CD8-positive, alpha-beta memory T cell (primary cell): Measurements from ENCODE around the gene OR2F2. TPM values are rescaled to one million over a fixed set of nuclear protein-coding genes. Genes with fewer than 3 reads are reported as not detected.

Experiments used
- CTCF ChIA-PET: fragments of 350-600 bp; sonication (Branson Sonifier 250); formaldehyde crosslinking; loops from one replicate; lab custom pipeline; 2021; ENCODE audit warnings: antibody characterized with exemption; lab: Charles Lee
- POLR2A ChIA-PET: fragments of 350-600 bp; sonication (Branson Sonifier 250); formaldehyde crosslinking; loops from one replicate; lab custom pipeline; 2021; ENCODE audit warnings: antibody characterized with exemption; lab: Charles Lee
- DNase-seq, 5 donors: peaks; one replicate each; pipeline versions ENCODE4 v3.0.0 to v3.0.0-alpha.2; 2020 to 2022; ENCODE audit warnings: mixed read lengths in 1 of 5
- H3K27ac ChIP-seq: one replicate; pipeline ENCODE4 v1.7.0; 2013; ENCODE audit warnings: low read depth, mild to moderate bottlenecking, low read length, moderate library complexity
- H3K27me3 ChIP-seq: 2 replicates; pipeline ENCODE4 v1.7.0; 2013; ENCODE audit warnings: low read length, mild to moderate bottlenecking; ENCODE audit not compliant: insufficient read depth, poor library complexity, severe bottlenecking
- H3K36me3 ChIP-seq: 2 replicates; pipeline ENCODE4 v1.7.0; 2013; ENCODE audit warnings: mild to moderate bottlenecking, low read length, moderate library complexity; ENCODE audit not compliant: insufficient read depth
- H3K4me1 ChIP-seq: 2 replicates; pipeline ENCODE4 v1.7.0; 2013; ENCODE audit warnings: mild to moderate bottlenecking, low read length, moderate library complexity; ENCODE audit not compliant: insufficient read depth
- H3K4me3 ChIP-seq: 2 replicates; pipeline ENCODE4 v1.7.0; 2013; ENCODE audit warnings: mild to moderate bottlenecking, low read length
- H3K9me3 ChIP-seq: 2 replicates; pipeline ENCODE4 v1.7.0; 2013; ENCODE audit warnings: mild to moderate bottlenecking, low read length
- H3K27ac Mint-ChIP-seq, 8 donors: one replicate each; pipeline ENCODE4 v1.8.0; 2020 to 2021; ENCODE audit warnings: mixed read lengths in 8 of 8, mild to moderate bottlenecking in 6 of 8, inconsistent platforms in 3 of 8, moderate library complexity in 3 of 8
- H3K27me3 Mint-ChIP-seq, 2 donors: one replicate each; pipeline ENCODE4 v1.8.0; 2020 to 2021; ENCODE audit warnings: mixed read lengths in 2 of 2, mild to moderate bottlenecking in 1 of 2, moderate library complexity in 1 of 2
- H3K36me3 Mint-ChIP-seq, 3 donors: one replicate each; pipeline ENCODE4 v1.8.0; 2020 to 2021; ENCODE audit warnings: mixed read lengths in 3 of 3, inconsistent platforms in 1 of 3, mild to moderate bottlenecking in 1 of 3
- H3K4me1 Mint-ChIP-seq, 3 donors: one replicate each; pipeline ENCODE4 v1.8.0; 2020 to 2021; ENCODE audit warnings: mixed read lengths in 3 of 3, inconsistent platforms in 1 of 3, mild to moderate bottlenecking in 1 of 3
- H3K4me3 Mint-ChIP-seq, 7 donors: one replicate each; pipeline ENCODE4 v1.8.0; 2020 to 2021; ENCODE audit warnings: mixed read lengths in 7 of 7, mild to moderate bottlenecking in 6 of 7, moderate library complexity in 4 of 7, inconsistent platforms in 2 of 7
- H3K9me3 Mint-ChIP-seq, 5 donors: one replicate each; pipeline ENCODE4 v1.8.0; 2020 to 2022; ENCODE audit warnings: mixed read lengths in 5 of 5, mild to moderate bottlenecking in 3 of 5, moderate library complexity in 2 of 5, inconsistent platforms in 1 of 5
- polyA plus RNA-seq: library from polyadenylated mRNA; unstranded; fragments of 300-500 nt; fragmentation: Illumina TruSeq; gene quantifications from one replicate; pipeline ENCODE4 v1.2.3, GENCODE V29; 2021
- total RNA-seq, 2 experiments: library from RNA; stranded (reverse); gene quantifications; one replicate each; pipeline ENCODE4 v1.2.3, GENCODE V29; 2021

The OR2F2 gene
- total and polyA plus RNA-seq, 3 experiments from 2014 or later, result not detected

DNA sequence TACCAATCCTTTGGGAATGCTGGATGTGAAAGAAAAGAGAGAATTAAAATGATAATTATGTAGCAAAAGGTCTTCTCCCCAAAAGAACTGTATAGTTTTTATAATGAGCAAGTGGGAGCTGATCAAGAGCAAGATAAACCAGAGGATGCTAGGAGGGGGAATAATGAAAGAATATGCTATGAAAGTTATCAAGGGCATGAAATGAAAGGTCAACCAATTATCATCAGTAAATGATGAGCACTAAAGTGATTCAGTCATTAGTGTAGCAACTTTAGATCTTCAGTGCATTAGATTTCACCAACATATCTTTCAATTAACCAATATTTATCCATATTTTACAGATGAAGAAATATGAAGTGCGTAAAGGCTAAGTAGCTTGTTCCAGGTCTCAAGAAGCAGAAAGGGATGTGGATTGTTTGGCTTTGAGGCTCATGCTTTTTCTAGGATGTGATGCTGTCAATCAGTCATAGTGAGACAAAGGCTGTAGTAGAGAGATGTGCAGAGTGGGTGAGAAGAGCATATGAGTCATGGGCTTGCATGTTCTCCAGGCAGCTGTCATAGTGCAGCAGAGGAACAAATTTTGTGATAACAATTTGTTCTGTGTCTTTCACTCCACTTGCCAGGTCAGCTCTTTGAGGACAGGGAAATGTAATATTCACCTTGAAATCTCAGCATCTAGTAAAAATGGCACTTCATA, 5.7 kb upstream of the OR2F2 start:
- Histone ChIP-seq H3K27ac (no peak overlapping the region), H3K4me3 (no peak overlapping the region), H3K9me3 (no peaks in the 10 kb centered on the region), H3K27me3 (no peaks in the 10 kb centered on the region), H3K4me1 (no peaks in the 10 kb centered on the region), H3K36me3 (no peaks in the 10 kb centered on the region)
- H3K4me3 Mint-ChIP-seq, result no peak overlapping the region
- H3K36me3 Mint-ChIP-seq, result peaks cover 0 to 5% (median 0%) of the 10 kb centered on the region in 3 donors
- POLR2A ChIA-PET, result no interaction called here
- DNase-seq, result no peak
- H3K27me3 Mint-ChIP-seq, result peaks cover 11 to 13% of the 10 kb centered on the region in 2 donors
- no peak overlapping the region for H3K27ac Mint-ChIP-seq
- H3K9me3 Mint-ChIP-seq, result peaks cover 7 to 12% (median 9%) of the 10 kb centered on the region in 5 donors
- CTCF ChIA-PET, result interaction anchor here (1.3 kb wide), 1 partner anchor 37 kb away, joined by 3 read pairs; no protein-coding TSS in a partner anchor
- H3K4me1 Mint-ChIP-seq, result no peaks in the 10 kb centered on the region

DNA sequence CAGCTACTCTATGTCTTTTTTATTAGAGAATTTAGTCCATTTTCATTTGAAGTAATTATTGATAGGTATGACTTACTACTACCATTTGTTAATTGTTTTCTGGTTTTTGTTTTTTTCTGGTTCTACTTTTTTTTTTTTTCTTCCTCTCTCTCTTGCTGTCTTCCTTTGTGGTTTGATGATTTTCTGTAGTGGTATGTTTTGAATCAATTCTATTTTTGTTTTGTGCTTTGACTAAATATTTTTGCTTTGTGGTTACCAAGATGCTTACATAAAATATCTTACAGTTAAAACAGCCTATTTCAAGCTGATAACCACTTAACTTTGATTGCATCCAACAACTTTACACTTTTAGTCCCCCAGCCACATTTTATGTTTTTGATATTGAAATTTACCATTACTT, 3.3 kb upstream of the OR2F2 start:
- Histone ChIP-seq H3K9me3 (no peaks in the 10 kb centered on the region), H3K4me1 (no peaks in the 10 kb centered on the region), H3K36me3 (no peaks in the 10 kb centered on the region), H3K27ac (no peak overlapping the region), H3K4me3 (no peak overlapping the region), H3K27me3 (no peaks in the 10 kb centered on the region)
- Mint-ChIP-seq H3K36me3 (peaks cover 0 to 11% (median 0%) of the 10 kb centered on the region in 3 donors), H3K9me3 (peaks cover 11 to 15% (median 12%) of the 10 kb centered on the region in 5 donors), H3K27me3 (peaks cover 19 to 23% of the 10 kb centered on the region in 2 donors), H3K4me3 (no peak overlapping the region), H3K27ac (no peak overlapping the region), H3K4me1 (no peaks in the 10 kb centered on the region)
- POLR2A ChIA-PET, result no interaction called here
- CTCF ChIA-PET, result no interaction called here
- DNase-seq, result no peak

DNA sequence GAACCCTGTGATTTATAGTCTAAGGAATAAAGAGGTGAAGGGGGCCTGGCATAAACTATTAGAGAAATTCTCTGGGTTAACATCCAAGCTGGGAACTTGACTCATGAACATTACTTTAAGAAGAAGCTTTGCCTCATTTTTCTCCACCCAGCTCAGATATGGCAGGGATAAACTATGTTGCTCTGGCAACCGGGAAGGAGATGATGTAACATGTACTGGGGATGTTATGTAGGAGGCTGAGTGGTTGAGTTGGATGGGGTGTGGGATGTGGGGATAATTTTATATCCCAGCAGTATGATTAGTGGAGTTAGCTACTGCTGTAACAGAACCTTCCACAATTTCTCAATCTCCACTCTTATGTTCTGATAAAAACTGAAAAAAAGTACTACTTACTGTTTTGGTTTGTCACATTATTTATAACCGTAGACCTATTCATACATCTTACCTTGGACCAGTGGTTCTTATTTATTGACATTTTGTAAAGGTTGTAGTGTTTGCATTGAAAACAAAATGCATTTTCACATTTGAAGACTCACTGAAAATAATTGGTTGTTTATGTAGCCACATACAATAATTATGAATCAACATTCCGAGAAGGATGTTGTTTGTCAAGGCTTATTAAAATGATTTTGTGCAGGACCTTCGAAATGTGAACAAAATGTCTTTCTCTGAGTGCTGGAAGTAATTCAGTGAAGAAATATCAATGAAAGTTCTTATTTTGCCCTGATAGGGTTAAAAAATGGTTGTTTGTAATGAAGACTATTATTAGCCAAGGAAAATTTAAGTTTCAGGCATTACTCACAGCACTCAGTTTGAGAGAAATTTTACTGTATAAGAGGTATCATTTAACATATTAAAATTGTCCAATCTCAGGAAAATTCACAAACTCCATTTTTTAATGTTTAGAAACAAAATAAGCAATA, 1.3 kb downstream of the OR2F2 start:
- Mint-ChIP-seq H3K4me1 (no peaks in the 10 kb centered on the region), H3K9me3 (peaks cover 11 to 15% (median 12%) of the 10 kb centered on the region in 5 donors), H3K4me3 (no peak overlapping the region), H3K27ac (no peak overlapping the region), H3K27me3 (peaks cover 23 to 28% of the 10 kb centered on the region in 2 donors), H3K36me3 (peaks cover 0 to 11% (median 0%) of the 10 kb centered on the region in 3 donors)
- Histone ChIP-seq H3K9me3 (no peaks in the 10 kb centered on the region), H3K4me3 (no peak overlapping the region), H3K4me1 (no peaks in the 10 kb centered on the region), H3K36me3 (no peaks in the 10 kb centered on the region), H3K27ac (no peak overlapping the region), H3K27me3 (no peaks in the 10 kb centered on the region)
- POLR2A ChIA-PET, result no interaction called here
- CTCF ChIA-PET, result interaction anchor here (0.6 kb wide), 1 partner anchor 15 kb away, joined by 3 read pairs; no protein-coding TSS in a partner anchor
- DNase-seq, result no peak

DNA sequence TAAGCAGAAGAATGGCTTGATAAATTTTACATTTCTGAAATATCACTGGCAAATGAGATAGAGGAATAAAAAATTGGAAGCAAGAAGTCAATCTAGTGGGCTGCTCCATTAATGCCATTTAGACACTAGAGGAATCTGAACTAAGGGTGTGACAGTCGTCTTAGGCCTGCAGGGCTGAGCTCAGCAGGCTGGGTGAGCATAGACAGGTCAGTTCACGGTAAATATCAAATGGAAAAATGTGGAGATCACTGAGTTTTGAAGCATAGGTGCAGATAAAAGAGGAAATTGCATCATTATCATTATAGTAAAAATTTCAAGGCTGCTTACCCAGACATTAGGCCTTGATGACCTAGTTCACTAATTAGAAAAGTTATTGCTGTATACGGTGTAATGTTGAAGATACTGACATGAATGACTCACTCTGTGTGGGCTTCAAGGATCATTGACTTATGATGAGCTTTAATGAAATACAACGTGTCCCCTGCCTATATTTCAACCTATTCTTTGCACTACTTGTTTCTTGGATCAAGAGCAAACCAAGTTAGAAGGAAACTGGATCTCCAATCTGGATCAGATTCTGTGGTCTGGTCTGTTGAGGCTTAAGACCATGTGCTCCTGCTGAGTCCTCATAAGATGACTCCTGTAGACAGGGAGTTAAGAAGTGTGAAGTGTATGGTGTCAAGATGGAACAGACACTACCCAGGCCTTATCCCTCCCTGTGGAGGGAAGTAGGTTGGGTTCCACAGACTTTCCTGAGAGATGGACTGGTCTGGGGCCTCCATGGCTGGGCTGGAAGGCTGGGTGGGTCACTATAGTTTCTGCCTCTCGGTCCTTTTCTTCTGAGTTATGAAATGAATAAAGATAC, 3.6 kb downstream of the OR2F2 start:
- Histone ChIP-seq H3K36me3 (no peaks in the 10 kb centered on the region), H3K4me3 (no peak overlapping the region), H3K4me1 (no peaks in the 10 kb centered on the region), H3K27ac (no peak overlapping the region), H3K9me3 (no peaks in the 10 kb centered on the region), H3K27me3 (no peaks in the 10 kb centered on the region)
- DNase-seq, result no peak
- no peak overlapping the region for H3K27ac Mint-ChIP-seq
- peaks cover 19 to 32% of the 10 kb centered on the region in 2 donors for H3K27me3 Mint-ChIP-seq
- CTCF ChIA-PET, result no interaction called here
- POLR2A ChIA-PET, result no interaction called here
- H3K4me3 Mint-ChIP-seq, result no peak overlapping the region
- H3K36me3 Mint-ChIP-seq, result peaks cover 0 to 7% (median 0%) of the 10 kb centered on the region in 3 donors
- H3K4me1 Mint-ChIP-seq, result no peaks in the 10 kb centered on the region
- peaks cover 2 to 7% (median 4%) of the 10 kb centered on the region in 5 donors for H3K9me3 Mint-ChIP-seq

DNA sequence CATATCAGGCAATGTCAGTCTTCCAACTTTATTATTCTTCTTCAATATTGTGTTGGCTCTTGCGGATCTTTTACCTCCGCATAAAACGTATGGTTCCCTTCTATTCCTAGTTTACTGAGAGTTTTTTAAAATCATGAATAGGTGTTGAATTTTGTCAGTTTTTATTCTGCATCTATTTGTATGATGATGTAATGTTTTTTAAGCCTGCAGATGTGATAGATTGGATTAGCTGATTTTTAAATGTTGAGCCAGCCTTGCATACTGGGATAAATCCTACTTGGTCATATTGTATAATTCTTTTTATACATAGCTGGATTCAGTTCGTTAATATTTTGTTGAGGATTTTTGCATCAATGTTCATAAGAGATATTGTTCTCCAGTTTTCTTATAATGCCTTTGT, 10.4 kb downstream of the OR2F2 start:
- POLR2A ChIA-PET, result no interaction called here

DNA sequence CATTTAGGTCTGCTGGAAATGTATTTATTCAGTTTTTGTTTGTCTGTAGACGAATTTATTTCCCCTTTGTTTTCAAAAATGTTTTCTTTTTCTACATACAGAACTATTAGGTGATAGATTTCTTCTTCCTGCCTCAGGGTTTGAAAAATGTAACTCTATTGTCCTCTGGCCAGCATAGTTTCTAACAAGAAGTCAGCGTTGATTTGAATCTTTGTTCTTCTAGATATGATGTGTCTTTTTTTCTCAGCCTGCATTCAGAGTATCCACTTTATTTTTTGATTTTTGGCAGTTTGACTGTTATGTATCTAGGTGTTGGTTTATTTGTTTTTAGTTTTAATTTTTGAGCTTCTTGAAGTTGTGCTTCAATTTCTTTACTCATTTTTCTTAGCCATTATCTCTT, 12.1 kb downstream of the OR2F2 start:
- Mint-ChIP-seq H3K4me1 (no peaks in the 10 kb centered on the region), H3K36me3 (no peaks in the 10 kb centered on the region), H3K27me3 (peaks cover 19 to 63% of the 10 kb centered on the region in 2 donors), H3K27ac (no peak overlapping the region), H3K4me3 (no peak overlapping the region), H3K9me3 (peaks cover 0 to 2% (median 0%) of the 10 kb centered on the region in 5 donors)
- Histone ChIP-seq H3K4me3 (no peak overlapping the region), H3K36me3 (no peaks in the 10 kb centered on the region), H3K4me1 (no peaks in the 10 kb centered on the region), H3K9me3 (no peaks in the 10 kb centered on the region), H3K27me3 (no peaks in the 10 kb centered on the region), H3K27ac (no peak overlapping the region)
- no peak for DNase-seq
- ChIA-PET CTCF (no interaction called here), POLR2A (no interaction called here)

More for the DNA sequence above, 10.4 kb downstream of the OR2F2 start:
- H3K36me3 Mint-ChIP-seq, result no peaks in the 10 kb centered on the region
- no peaks in the 10 kb centered on the region for H3K27me3 ChIP-seq
- no peak overlapping the region for H3K4me3 Mint-ChIP-seq
- no peaks in the 10 kb centered on the region for H3K4me1 Mint-ChIP-seq
- H3K27ac ChIP-seq, result no peak overlapping the region
- H3K4me3 ChIP-seq, result no peak overlapping the region
- H3K9me3 ChIP-seq, result no peaks in the 10 kb centered on the region
- H3K36me3 ChIP-seq, result no peaks in the 10 kb centered on the region
- H3K27ac Mint-ChIP-seq, result no peak overlapping the region
- CTCF ChIA-PET, result no interaction called here
- H3K4me1 ChIP-seq, result no peaks in the 10 kb centered on the region
- peaks cover 16 to 57% of the 10 kb centered on the region in 2 donors for H3K27me3 Mint-ChIP-seq
- H3K9me3 Mint-ChIP-seq, result peaks cover 0 to 2% (median 0%) of the 10 kb centered on the region in 5 donors
- DNase-seq, result no peak

DNA sequence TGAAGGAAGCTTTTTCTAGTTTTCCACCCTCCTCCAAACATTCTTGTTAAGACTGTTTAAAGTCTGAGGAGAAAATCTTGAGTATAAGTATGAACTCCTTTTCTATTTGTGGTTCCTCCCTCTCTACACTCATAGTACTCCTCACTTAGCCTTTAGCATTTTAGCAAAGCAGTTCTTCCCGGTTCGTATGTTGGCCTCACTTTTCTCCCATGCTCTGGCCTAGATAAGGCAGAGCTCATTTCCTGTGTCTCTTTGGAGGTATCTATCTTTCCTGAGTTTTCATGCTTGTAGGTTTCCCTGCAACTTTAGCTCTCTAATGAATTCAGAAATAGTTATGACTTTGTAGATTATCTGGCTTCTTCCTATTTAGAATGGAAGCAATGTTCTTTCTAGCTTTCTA, 13.7 kb downstream of the OR2F2 start:
- no peaks in the 10 kb centered on the region for H3K9me3 ChIP-seq
- no peak for DNase-seq
- Mint-ChIP-seq H3K4me3 (no peak overlapping the region), H3K27ac (no peak overlapping the region), H3K27me3 (peaks cover 14 to 70% of the 10 kb centered on the region in 2 donors), H3K9me3 (peaks cover 0 to 2% (median 0%) of the 10 kb centered on the region in 5 donors), H3K36me3 (no peaks in the 10 kb centered on the region), H3K4me1 (no peaks in the 10 kb centered on the region)
- H3K27me3 ChIP-seq, result no peaks in the 10 kb centered on the region
- CTCF ChIA-PET, result no interaction called here
- no peaks in the 10 kb centered on the region for H3K4me1 ChIP-seq
- H3K4me3 ChIP-seq, result no peak overlapping the region
- POLR2A ChIA-PET, result no interaction called here
- H3K36me3 ChIP-seq, result no peaks in the 10 kb centered on the region
- H3K27ac ChIP-seq, result no peak overlapping the region
